Glomerular endothelial cell (primary cell): ENCODE measurements around the gene FDX2. TPM values are rescaled to one million over a fixed set of nuclear protein-coding genes. Genes with fewer than 3 reads are reported as not detected.
"Not testable (repeated sequence)": the region's sequence is repeated elsewhere in the genome, so short reads cannot be mapped to it uniquely, and the experiment has no call there.

ENCODE experiments used
- DNase-seq: peaks from one replicate; pipeline ENCODE4 v3.0.0-alpha.2; 2011; ENCODE audit warnings: low read depth, low spot score; ENCODE audit errors: extremely low read depth
- total RNA-seq: library from RNA; depleted of rRNA; stranded (reverse); fragments of >200 nt; gene quantifications from 2 replicates; pipeline ENCODE4 v1.2.3, GENCODE V29; 2015

FDX2 gene
- 19.0 and 20.8 TPM in 2 replicates for total RNA-seq

GRCh38 chr19:10315335-10316214 lies at the start of gene FDX2:
FDX2 (minus strand) TSS chr19:10316015; CDS start chr19:10315996, 19 bp downstream.
- DNase-seq = no peak

- DNase-seq = no peak
Observed at GRCh38 chr19:10365518-10365917, 49.7 kb upstream of the FDX2 start.

DNA sequence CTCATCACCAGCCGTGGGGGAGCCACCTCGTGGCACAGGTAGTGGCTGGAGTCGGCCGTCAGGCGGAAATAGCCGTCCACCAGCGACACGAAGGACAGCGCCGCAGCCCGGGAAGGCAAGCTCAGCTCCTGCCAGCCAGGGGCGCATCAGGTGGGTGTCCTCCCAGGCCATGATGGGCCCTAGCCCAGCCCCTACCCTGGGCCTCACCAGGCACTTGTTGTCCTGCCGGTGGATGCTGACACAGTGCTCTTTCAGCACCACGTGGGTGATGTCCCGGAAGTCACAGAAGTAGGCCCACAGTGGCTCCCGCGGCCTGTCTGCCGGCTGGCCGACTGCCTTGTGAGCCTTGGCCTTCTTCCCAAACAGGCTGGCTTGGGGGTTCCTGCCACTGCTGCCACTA lies 48.8 kb upstream of the FDX2 start:
- no peak for DNase-seq

DNA sequence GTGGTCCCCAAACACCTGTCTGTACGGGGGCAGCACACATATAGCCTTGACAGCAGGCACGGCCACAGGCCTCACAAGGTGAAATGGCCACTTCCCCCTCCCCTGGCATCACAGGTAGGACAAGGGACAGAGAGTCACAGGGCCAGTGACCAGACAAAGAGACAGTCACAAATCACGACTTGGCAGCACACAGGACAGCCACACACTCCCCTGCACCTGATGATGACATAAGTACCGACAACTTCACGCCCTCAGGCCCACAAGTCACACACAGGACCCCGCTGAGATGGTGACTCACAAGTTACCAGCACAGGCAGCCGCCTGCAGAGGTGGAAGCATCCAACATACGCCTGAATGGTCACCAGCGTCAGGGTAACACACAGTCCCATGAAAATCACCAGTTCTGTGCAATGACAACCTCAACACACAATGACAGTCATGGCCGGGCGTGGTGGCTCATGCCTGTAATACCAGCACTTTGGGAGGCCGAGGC lies 48.0 kb upstream of the FDX2 start:
- DNase-seq = no peak

DNA sequence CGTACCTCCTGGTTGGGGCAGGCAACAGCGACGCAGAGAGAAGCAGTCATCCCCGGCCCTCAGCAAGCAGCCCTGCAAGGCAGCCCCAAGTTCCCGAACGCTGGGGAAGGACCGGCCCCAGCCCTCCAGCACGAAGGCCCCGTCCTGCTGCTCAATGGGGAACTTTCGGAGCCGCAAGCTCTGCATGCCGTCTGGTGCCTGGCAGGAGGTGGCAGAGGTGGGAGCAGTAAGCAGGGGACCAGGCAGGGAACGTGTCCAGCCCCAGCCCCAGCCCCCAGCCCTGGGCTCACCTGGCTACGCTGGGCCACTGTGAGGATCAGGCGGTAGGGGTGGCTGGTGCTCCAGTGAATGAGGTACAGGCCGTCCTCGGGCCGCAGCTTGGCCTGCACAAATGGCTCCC lies 46.4 kb upstream of the FDX2 start:
- DNase-seq = no peak

DNA sequence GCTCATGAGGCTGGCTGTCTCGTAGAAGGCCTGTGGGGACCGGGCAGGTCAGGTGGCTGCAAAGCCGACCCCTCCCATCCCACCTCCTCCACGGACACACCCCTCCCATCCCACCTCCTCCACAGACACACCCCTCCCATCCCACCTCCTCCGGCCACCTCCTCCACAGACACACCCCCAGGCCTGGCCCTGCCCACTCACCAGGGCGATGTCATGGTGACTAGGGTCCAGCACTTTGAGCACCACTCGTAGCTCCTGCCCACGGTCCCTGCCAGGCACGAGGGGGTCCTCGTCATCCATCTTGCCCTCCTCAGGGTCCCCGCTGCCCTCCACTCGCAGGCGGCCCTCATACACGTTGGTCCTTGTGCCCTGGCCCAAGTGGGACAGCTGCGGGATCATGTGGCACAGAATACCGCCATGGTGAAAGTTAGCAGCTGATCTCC lies 45.8 kb upstream of the FDX2 start:
- DNase-seq = no peak

DNA sequence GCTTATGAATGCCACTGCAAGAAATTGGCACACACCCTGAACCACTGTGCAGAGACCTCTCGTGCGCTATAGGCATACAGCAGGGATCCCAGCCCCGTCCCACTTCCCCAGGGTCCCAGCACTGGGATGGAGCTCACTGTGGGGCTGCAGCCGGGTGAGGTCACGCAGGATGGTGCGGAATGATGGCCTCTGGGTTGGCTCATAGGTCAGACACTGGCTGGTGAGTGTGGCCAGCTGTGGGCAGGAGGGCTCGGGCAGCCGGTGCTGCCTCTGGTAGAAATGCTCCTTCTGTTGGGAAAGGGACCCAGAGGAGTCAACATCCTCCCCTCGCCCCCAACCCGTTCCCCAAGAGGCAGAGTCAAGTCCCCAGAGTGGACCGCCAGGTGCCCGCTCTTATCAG lies 40.6 kb upstream of the FDX2 start:
- DNase-seq = no peak

GRCh38 chr19:10353793-10354391 lies 38.1 kb upstream of the FDX2 start:
- DNase-seq = no peak

GRCh38 chr19:10352764-10353671 lies 37.2 kb upstream of the FDX2 start:
- DNase-seq = no peak

DNA sequence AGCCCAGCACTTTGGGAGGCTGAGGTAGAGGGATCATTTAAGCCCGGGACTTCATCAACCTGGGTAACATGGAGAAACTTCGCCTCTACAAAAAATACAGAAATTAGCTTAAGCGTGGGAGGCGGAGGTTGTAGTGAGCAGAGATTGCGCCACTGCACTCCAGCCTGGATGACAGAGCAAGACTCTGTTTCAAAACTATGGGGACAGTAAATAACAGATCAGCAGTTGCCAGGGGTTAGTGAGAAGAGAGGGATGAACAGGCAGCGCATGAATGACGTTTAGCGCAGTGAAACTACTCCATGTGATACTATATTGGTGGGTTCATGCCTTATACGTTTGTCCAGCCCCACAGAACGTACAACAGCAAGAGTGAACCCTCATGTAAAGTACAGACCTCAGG lies 30.7 kb upstream of the FDX2 start:
- no peak for DNase-seq

DNA sequence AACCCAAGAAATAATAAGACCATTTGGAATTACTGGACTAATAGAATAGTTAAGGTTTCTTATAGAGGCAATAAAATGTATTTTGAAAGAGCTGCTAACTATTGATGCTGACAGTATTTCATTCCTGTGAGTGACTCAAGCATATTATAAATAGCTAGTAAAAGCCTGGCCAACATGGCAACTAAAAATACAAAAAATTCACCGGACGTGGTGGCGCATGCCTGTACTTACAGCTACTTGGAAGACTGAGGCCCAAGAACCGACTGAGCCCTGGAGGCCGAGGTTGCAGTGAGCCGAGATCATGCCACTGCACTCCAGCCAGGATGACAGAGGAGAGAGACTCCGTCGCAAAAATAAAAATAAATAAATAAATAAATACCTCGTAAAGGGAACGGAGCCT lies 29.0 kb upstream of the FDX2 start:
- no peak for DNase-seq

GRCh38 chr19:10343495-10343894 lies 27.7 kb upstream of the FDX2 start:
- no peak for DNase-seq

DNA sequence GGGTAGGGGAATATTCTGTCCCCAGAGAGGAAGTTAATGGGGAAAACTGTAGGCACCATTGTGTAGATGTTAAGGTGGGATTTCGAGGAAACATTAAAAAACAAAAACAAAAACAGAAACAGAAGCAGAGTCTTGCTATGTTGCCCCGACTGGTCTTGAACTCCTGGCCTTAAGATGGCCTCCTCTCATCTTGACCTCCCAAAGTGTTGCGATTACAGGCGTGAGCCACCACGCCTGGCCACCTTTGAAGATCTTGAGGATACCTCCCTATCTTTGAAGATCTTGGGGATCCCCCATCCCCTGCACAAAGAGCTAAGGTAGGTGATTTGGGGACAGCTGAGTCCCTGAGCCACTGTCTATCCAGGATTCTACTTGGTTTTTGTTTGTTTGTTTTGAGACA lies 24.2 kb upstream of the FDX2 start:
- DNase-seq = no peak

GRCh38 chr19:10339380-10339960 lies 23.7 kb upstream of the FDX2 start, which contains the start of gene ICAM3:
ICAM3 (minus strand) TSS chr19:10339624; CDS start chr19:10339614, 10 bp downstream.
- no peak for DNase-seq

DNA sequence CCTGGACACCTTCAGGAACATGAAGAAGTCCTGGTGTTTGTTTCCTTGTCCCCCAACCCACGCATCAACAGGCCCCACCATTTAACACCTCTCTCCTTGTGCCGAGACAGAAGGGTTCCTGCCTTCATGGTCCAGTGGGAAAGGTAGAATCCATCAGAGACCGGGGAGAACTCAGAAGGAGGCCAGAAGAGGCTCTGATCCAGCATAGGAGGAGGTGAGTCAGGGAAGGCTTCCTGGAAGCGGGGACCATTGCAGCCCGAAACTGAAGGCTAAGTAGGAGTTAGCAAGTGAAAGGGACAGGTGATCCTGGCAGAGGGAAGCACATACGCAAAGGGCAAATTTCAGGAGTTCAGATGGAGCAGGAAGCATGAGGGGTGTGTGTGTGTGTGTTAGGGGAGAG lies 23.1 kb upstream of the FDX2 start:
- DNase-seq = no peak

GRCh38 chr19:10336725-10337124 lies 20.9 kb upstream of the FDX2 start:
- not testable (repeated sequence) for DNase-seq

GRCh38 chr19:10335352-10335985 lies 19.7 kb upstream of the FDX2 start:
- no peak for DNase-seq

DNA sequence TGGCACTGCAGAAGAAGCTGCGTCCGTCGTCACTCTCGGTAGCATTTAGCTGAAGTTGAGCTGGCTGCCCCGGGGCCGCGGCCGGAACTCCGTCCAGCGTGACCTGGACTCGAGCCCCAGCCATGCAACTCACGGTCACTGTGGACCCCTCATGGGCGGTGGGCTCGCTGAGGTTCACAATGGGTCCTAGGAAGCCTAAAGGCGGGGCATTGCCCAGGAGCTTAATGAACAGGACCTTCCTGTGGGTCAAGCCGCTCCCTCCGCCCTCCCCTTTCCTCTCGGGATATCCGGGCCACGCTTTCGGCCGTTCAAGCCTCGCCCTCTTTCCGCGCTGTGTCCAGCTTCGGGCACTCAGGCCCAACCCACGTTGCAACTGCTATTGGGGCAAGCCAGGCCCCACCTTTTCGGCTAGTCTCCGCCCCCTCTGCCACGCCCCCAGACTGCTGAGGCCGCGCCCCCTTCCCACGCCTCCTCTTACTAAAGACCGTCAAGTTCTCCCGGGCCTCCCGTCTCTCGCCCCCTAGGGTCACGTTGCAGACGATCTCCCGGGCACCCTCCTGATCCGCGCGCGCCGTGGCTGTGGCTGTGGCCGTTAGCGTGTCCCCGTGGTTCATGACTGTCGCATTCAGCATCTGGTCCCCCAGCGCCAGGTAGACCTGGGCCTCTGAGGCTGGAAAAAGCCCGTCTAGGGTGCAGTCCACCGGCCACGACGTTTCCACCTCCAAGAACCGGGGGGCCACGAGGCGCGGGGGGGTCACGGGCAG lies 19.0 kb upstream of the FDX2 start:
- peak; percentile 69 for DNase-seq
